Psoas muscle (tissue), 8 donors: ENCODE data around the gene GABARAP. TPM values are rescaled to one million over a fixed set of nuclear protein-coding genes. Genes with fewer than 3 reads are reported as not detected.

ENCODE experiments used
- ATAC-seq, 4 donors: fragments of 200-7000 bp; cut with Tn5 transposase; one replicate each; pipeline ENCODE4 v1.9.1; 2020; ENCODE audit warnings: moderate library complexity in 3 of 4, mild to moderate bottlenecking in 2 of 4
- DNase-seq, 2 donors: peaks; one replicate each; pipeline ENCODE4 v3.0.0-alpha.2; 2020
- H3K27ac ChIP-seq: fragments of 200-600 bp; one replicate; pipeline ENCODE4 v1.8.0; 2022
- H3K27me3 ChIP-seq, 3 donors: fragments of 200-600 bp in 1 of 3; one replicate each; pipeline versions ENCODE4 v1.6.1 to v1.8.0; 2013 to 2022; ENCODE audit warnings: low read length in 2 of 3, mild to moderate bottlenecking in 2 of 3, moderate library complexity in 1 of 3; ENCODE audit not compliant: insufficient read depth in 3 of 3
- H3K36me3 ChIP-seq, 2 donors: fragments of 200-600 bp in 1 of 2; one replicate each; pipeline versions ENCODE4 v1.6.1 to v1.8.0; 2013 to 2022; ENCODE audit warnings: low read depth in 1 of 2, mild to moderate bottlenecking in 1 of 2, moderate library complexity in 1 of 2; ENCODE audit not compliant: insufficient read depth in 1 of 2
- H3K4me1 ChIP-seq: fragments of 200-600 bp; one replicate; pipeline ENCODE4 v1.8.0; 2022
- H3K4me3 ChIP-seq: fragments of 200-600 bp; one replicate; pipeline ENCODE4 v1.8.0; 2022; ENCODE audit warnings: mild to moderate bottlenecking
- H3K9me3 ChIP-seq: fragments of 200-600 bp; one replicate; pipeline ENCODE4 v1.8.0; 2022
- CTCF ChIP-seq: fragments of 200-600 bp; IDR thresholded peaks from one replicate; pipeline ENCODE4 v1.8.0; 2022; ENCODE audit warnings: antibody characterized with exemption
- WGBS, 3 donors: extraction: QIAGEN DNeasy Blood & Tissue Kit; methylation state at CpG; one replicate each; pipeline versions ENCODE4 v1.1.6 to v1.1.7; 2013; 5-methylcytosine and 5-hydroxymethylcytosine counted together
- intact Hi-C, 2 donors: fragments of 100-400 bp; cut with DNase I; formaldehyde crosslinking; loops; one replicate each; pipeline versions ENCODE4 v1.11.0 to v1.14.2; 2022
- polyA plus RNA-seq, 3 donors: library from polyadenylated mRNA; stranded (reverse); fragments of 200-250 nt; gene quantifications; one replicate each; pipeline ENCODE4 v1.2.3, GENCODE V29; 2013
- total RNA-seq, 4 donors: library from RNA; stranded (reverse); fragmentation: NEBNext Ultra II Directional in 2 of 4; extraction: Animal tissue kit (Norgen Biotek cat#: 25700) in 2 of 4; gene quantifications; one replicate each; pipeline versions ENCODE4 v1.2.1 to v1.2.4, GENCODE V29; 2021 to 2023
- donor health status: healthy with polysubstance abuse.
- donor health status: DM: no; HTN: no; CAD: no; lungs with moderate emphysema.
- donor health status: Bipolar disorder and iron deficiency.
- donor health status: healthy.
- donor health status: DM: yes; HTN: yes; CAD: no.
- donor health status: DM: no; HTN: no; CAD: no.
- donor health status: DM: no; HTN: no; CAD: no.
- donor health status: DM: yes; HTN: yes; CAD: no.

GABARAP gene
- total and polyA plus RNA-seq, 7 donors = 344 to 569 (median 482) TPM

GRCh38 chr17:7222093-7222971 lies 19.9 kb downstream of the GABARAP start:
- peaks cover 10 to 68% of the 10 kb centered on the region in 2 donors for H3K36me3 ChIP-seq
- no peak for TF ChIP-seq CTCF
- no peaks in the 10 kb centered on the region for H3K27me3 ChIP-seq
- H3K9me3 ChIP-seq = no peaks in the 10 kb centered on the region
- peak overlapping the region; percentile 98 for H3K4me3 ChIP-seq
- no peak for ATAC-seq
- peaks cover 34% of the 10 kb centered on the region for H3K4me1 ChIP-seq
- peak; percentile 14 to 23 for DNase-seq
- intact Hi-C loops = no loop called here
- 66 to 74% (median 68%) methylated on average over 15 of the region's 15 CpGs for WGBS, 3 donors
- no peak overlapping the region for H3K27ac ChIP-seq

- intact Hi-C loops = loop anchor here in 1 of 2 donors (2.0 kb wide), 2 partner anchors 15 to 75 kb away; no protein-coding TSS in a partner anchor
- H3K9me3 ChIP-seq = no peaks in the 10 kb centered on the region
- WGBS, 3 donors = 49 to 52% (median 49%) methylated on average over 10 of the region's 10 CpGs
- no peak for ATAC-seq
- peaks cover 5 to 60% of the 10 kb centered on the region in 2 donors for H3K36me3 ChIP-seq
- H3K27me3 ChIP-seq = no peaks in the 10 kb centered on the region
- H3K4me1 ChIP-seq = peaks cover 34% of the 10 kb centered on the region
- no peak for TF ChIP-seq CTCF
- H3K4me3 ChIP-seq = peak overlapping the region; percentile 98
- H3K27ac ChIP-seq = peak overlapping the region; percentile 99
- DNase-seq = peak; percentile 11 to 37
Measured at GRCh38 chr17:7221278-7222092, 20.8 kb downstream of the GABARAP start.

GRCh38 chr17:7220593-7221277 lies 21.5 kb downstream of the GABARAP start:
- DNase-seq = peak; percentile 65 to 78
- H3K36me3 ChIP-seq = peaks cover 4 to 52% of the 10 kb centered on the region in 2 donors
- peak overlapping the region; percentile 98 for H3K4me3 ChIP-seq
- peak; percentile 34 to 58 (median 54) for ATAC-seq
- WGBS, 3 donors = 13 to 24% (median 16%) methylated on average over 11 of the region's 11 CpGs
- H3K27me3 ChIP-seq = no peaks in the 10 kb centered on the region
- peak overlapping the region; percentile 99 for H3K27ac ChIP-seq
- intact Hi-C loops = loop anchor here in 1 of 2 donors (2.0 kb wide), 2 partner anchors 16 to 76 kb away; no protein-coding TSS in a partner anchor
- TF ChIP-seq CTCF = peak; percentile 52
- H3K9me3 ChIP-seq = no peaks in the 10 kb centered on the region
- H3K4me1 ChIP-seq = peaks cover 34% of the 10 kb centered on the region

GRCh38 chr17:7219812-7220592 lies 22.2 kb downstream of the GABARAP start, which contains the start of the genes ACADVL and DLG4:
TSS of gene ACADVL (plus strand) at chr17:7219938. CDS start at chr17:7219985, 47 bp downstream.
TSS of gene DLG4 (minus strand) at chr17:7219836.
- 0 to 1% (median 0%) methylated on average over 44 to 63 of the region's 63 CpGs for WGBS, 3 donors
- DNase-seq = peak; percentile 97
- TF ChIP-seq CTCF = no peak
- Histone ChIP-seq H3K9me3 (no peaks in the 10 kb centered on the region), H3K27me3 (no peaks in the 10 kb centered on the region), H3K4me3 (peak within 1 kb of the TSS; percentile 98), H3K27ac (peak within 1 kb of the TSS; percentile 99), H3K36me3 (peaks cover 2 to 45% of the 10 kb centered on the region in 2 donors), H3K4me1 (peaks cover 34% of the 10 kb centered on the region)
- intact Hi-C loops = loop anchor here in 1 of 2 donors (2.0 kb wide), 2 partner anchors 17 to 77 kb away; no protein-coding TSS in a partner anchor
- ATAC-seq = peak; percentile 86 to 88 (median 86)
